CD4-positive, CD25-positive, alpha-beta regulatory T cell (primary cell): ENCODE results near the gene STIM1. TPM values are rescaled to one million over a fixed set of nuclear protein-coding genes. Genes with fewer than 3 reads are reported as not detected.
"Not testable (repeated sequence)": the region's sequence is repeated elsewhere in the genome, so short reads cannot be mapped to it uniquely, and the experiment has no call there.

Source experiments
- ATAC-seq, 2 donors: fragments of 150-1000 bp; cut with Tn5 transposase; one replicate each; pipeline ENCODE4 v1.10.0; 2021; ENCODE audit warnings: low read depth in 2 of 2, moderate number of reproducible peaks in 2 of 2, moderate library complexity in 1 of 2
- DNase-seq, 3 donors: peaks; one replicate each; pipeline versions ENCODE4 v3.0.0 to v3.0.0-alpha.2; 2012 to 2022; ENCODE audit warnings: mixed read lengths in 1 of 3
- H3K27ac ChIP-seq: one replicate; pipeline ENCODE4 v1.7.0; 2013; ENCODE audit warnings: mild to moderate bottlenecking, low read length; ENCODE audit not compliant: insufficient read depth, poor library complexity, severe bottlenecking
- H3K27me3 ChIP-seq: one replicate; pipeline ENCODE4 v1.7.0; 2013; ENCODE audit warnings: low read length; ENCODE audit not compliant: control insufficient read depth, insufficient read depth
- H3K36me3 ChIP-seq: one replicate; pipeline ENCODE4 v1.7.0; 2013; ENCODE audit warnings: mild to moderate bottlenecking, low read length, moderate library complexity; ENCODE audit not compliant: control insufficient read depth, insufficient read depth
- H3K4me1 ChIP-seq: 2 replicates; pipeline ENCODE4 v1.7.0; 2013; ENCODE audit warnings: mild to moderate bottlenecking, low read length; ENCODE audit not compliant: insufficient read depth, control insufficient read depth, poor library complexity, severe bottlenecking
- H3K4me3 ChIP-seq: one replicate; pipeline ENCODE4 v1.7.0; 2013; ENCODE audit warnings: low read depth, mild to moderate bottlenecking, low read length, moderate library complexity
- H3K9me3 ChIP-seq, 2 experiments: 1 replicate in 1 of 2; 2 replicates in 1 of 2; pipeline ENCODE4 v1.7.0; 2013; ENCODE audit warnings: low read length in 2 of 2, mild to moderate bottlenecking in 1 of 2, moderate library complexity in 1 of 2; ENCODE audit not compliant: control insufficient read depth in 2 of 2
- H3K27ac Mint-ChIP-seq, 3 donors: one replicate each; pipeline ENCODE4 v1.8.0; 2020 to 2022; ENCODE audit warnings: mild to moderate bottlenecking in 3 of 3, mixed read lengths in 3 of 3, moderate library complexity in 2 of 3
- H3K27me3 Mint-ChIP-seq: one replicate; pipeline ENCODE4 v1.8.0; 2022; ENCODE audit warnings: mild to moderate bottlenecking, mixed read lengths
- H3K36me3 Mint-ChIP-seq: one replicate; pipeline ENCODE4 v1.8.0; 2020; ENCODE audit warnings: mixed read lengths
- H3K4me1 Mint-ChIP-seq, 4 donors: one replicate each; pipeline ENCODE4 v1.8.0; 2020 to 2022; ENCODE audit warnings: mixed read lengths in 4 of 4, mild to moderate bottlenecking in 1 of 4
- H3K4me3 Mint-ChIP-seq, 4 donors: one replicate each; pipeline ENCODE4 v1.8.0; 2020 to 2022; ENCODE audit warnings: mild to moderate bottlenecking in 4 of 4, mixed read lengths in 4 of 4, moderate library complexity in 3 of 4
- H3K9me3 Mint-ChIP-seq, 7 donors: one replicate each; pipeline ENCODE4 v1.8.0; 2020 to 2022; ENCODE audit warnings: mixed read lengths in 7 of 7, mild to moderate bottlenecking in 3 of 7, moderate library complexity in 2 of 7
- polyA plus RNA-seq, 4 donors: library from polyadenylated mRNA; unstranded; fragments of 300-500 nt; fragmentation: Illumina TruSeq; gene quantifications; one replicate each; pipeline ENCODE4 v1.2.3, GENCODE V29; 2021
- total RNA-seq: library from RNA; stranded (reverse); gene quantifications from one replicate; pipeline ENCODE4 v1.2.3, GENCODE V29; 2022

Gene STIM1
- total and polyA plus RNA-seq, 5 donors from 2014 or later, result 25.7 to 134 (median 29.8) TPM

- ATAC-seq, H3K27ac Mint-ChIP-seq, DNase-seq, H3K27me3 Mint-ChIP-seq, H3K4me1 ChIP-seq, H3K27ac ChIP-seq, H3K4me3 Mint-ChIP-seq, H3K9me3 ChIP-seq, H3K27me3 ChIP-seq, H3K4me3 ChIP-seq, H3K9me3 Mint-ChIP-seq: not testable (repeated sequence)
- Mint-ChIP-seq H3K4me1 (peaks cover 0 to 23% (median 15%) of the 10 kb centered on the region in 4 donors), H3K36me3 (peaks cover 32% of the 10 kb centered on the region)
- peaks cover 28% of the 10 kb centered on the region for H3K36me3 ChIP-seq
These were observed 197.7 kb downstream of the STIM1 start for GRCh38 chr11:4053200-4053599.

GRCh38 chr11:4054643-4055042 lies 199.2 kb downstream of the STIM1 start:
- ATAC-seq, result no peak
- Mint-ChIP-seq H3K27ac (peak overlapping the region in 2 of 3 donors; percentile 1 to 18), H3K36me3 (peaks cover 32% of the 10 kb centered on the region)

GRCh38 chr11:4059424-4059823 lies 204.0 kb downstream of the STIM1 start:
- H3K9me3 Mint-ChIP-seq, result no peaks in the 10 kb centered on the region
- H3K27ac Mint-ChIP-seq, result peak overlapping the region in 2 of 3 donors; percentile 17 to 82
- no peak overlapping the region for H3K27ac ChIP-seq
- no peak for DNase-seq
- peaks cover 11 to 30% (median 21%) of the 10 kb centered on the region in 4 donors for H3K4me1 Mint-ChIP-seq
- peaks cover 62% of the 10 kb centered on the region for H3K36me3 ChIP-seq
- H3K4me3 Mint-ChIP-seq, result no peak overlapping the region
- no peaks in the 10 kb centered on the region for H3K27me3 Mint-ChIP-seq
- H3K27me3 ChIP-seq, result no peaks in the 10 kb centered on the region
- peaks cover 43% of the 10 kb centered on the region for H3K36me3 Mint-ChIP-seq
- ATAC-seq, result no peak
- no peaks in the 10 kb centered on the region for H3K9me3 ChIP-seq
- no peak overlapping the region for H3K4me3 ChIP-seq
- H3K4me1 ChIP-seq, result peaks cover 6% of the 10 kb centered on the region

More at GRCh38 chr11:4054643-4055042, 199.2 kb downstream of the STIM1 start:
- Mint-ChIP-seq H3K4me3 (no peak overlapping the region), H3K4me1 (peaks cover under 1 to 18% (median 16%) of the 10 kb centered on the region in 4 donors), H3K9me3 (peaks cover 0 to 2% (median 0%) of the 10 kb centered on the region in 7 donors), H3K27me3 (no peaks in the 10 kb centered on the region)
- Histone ChIP-seq H3K4me3 (no peak overlapping the region), H3K27me3 (no peaks in the 10 kb centered on the region), H3K36me3 (peaks cover 37% of the 10 kb centered on the region), H3K27ac (no peak overlapping the region), H3K9me3 (no peaks in the 10 kb centered on the region), H3K4me1 (peaks cover 6% of the 10 kb centered on the region)
- no peak for DNase-seq

GRCh38 chr11:4060182-4060923 lies 204.9 kb downstream of the STIM1 start:
- H3K27me3 ChIP-seq, result no peaks in the 10 kb centered on the region
- peaks cover 11% of the 10 kb centered on the region for H3K4me1 ChIP-seq
- H3K4me3 Mint-ChIP-seq, result no peak overlapping the region
- no peak overlapping the region for H3K27ac ChIP-seq
- H3K9me3 ChIP-seq, result no peaks in the 10 kb centered on the region
- peaks cover 17 to 36% (median 25%) of the 10 kb centered on the region in 4 donors for H3K4me1 Mint-ChIP-seq
- no peak for ATAC-seq
- H3K36me3 Mint-ChIP-seq, result peaks cover 41% of the 10 kb centered on the region
- no peak overlapping the region for H3K4me3 ChIP-seq
- H3K36me3 ChIP-seq, result peaks cover 60% of the 10 kb centered on the region
- H3K27me3 Mint-ChIP-seq, result no peaks in the 10 kb centered on the region
- no peak for DNase-seq
- no peaks in the 10 kb centered on the region for H3K9me3 Mint-ChIP-seq
- H3K27ac Mint-ChIP-seq, result peak overlapping the region in 2 of 3 donors; percentile 60 to 82

- Mint-ChIP-seq H3K4me1 (peaks cover 17 to 49% (median 34%) of the 10 kb centered on the region in 4 donors), H3K4me3 (no peak overlapping the region), H3K27ac (peak overlapping the region in 1 of 3 donors; percentile 82), H3K27me3 (no peaks in the 10 kb centered on the region), H3K36me3 (peaks cover 36% of the 10 kb centered on the region), H3K9me3 (no peaks in the 10 kb centered on the region)
- Histone ChIP-seq H3K36me3 (peaks cover 50% of the 10 kb centered on the region), H3K27me3 (no peaks in the 10 kb centered on the region), H3K4me3 (no peak overlapping the region), H3K9me3 (no peaks in the 10 kb centered on the region), H3K4me1 (peaks cover 25% of the 10 kb centered on the region), H3K27ac (no peak overlapping the region)
- no peak for ATAC-seq
- DNase-seq, result no peak
These were observed 206.2 kb downstream of the STIM1 start for GRCh38 chr11:4061700-4062099.

GRCh38 chr11:4063348-4063747 lies 207.9 kb downstream of the STIM1 start:
- Histone ChIP-seq H3K4me1 (peaks cover 27% of the 10 kb centered on the region), H3K4me3 (no peak overlapping the region), H3K9me3 (no peaks in the 10 kb centered on the region), H3K36me3 (peaks cover 44% of the 10 kb centered on the region), H3K27ac (no peak overlapping the region), H3K27me3 (no peaks in the 10 kb centered on the region)
- ATAC-seq, result no peak
- Mint-ChIP-seq H3K4me3 (no peak overlapping the region), H3K9me3 (no peaks in the 10 kb centered on the region), H3K27ac (peak overlapping the region in 1 of 3 donors; percentile 83), H3K27me3 (no peaks in the 10 kb centered on the region), H3K4me1 (peaks cover 16 to 52% (median 38%) of the 10 kb centered on the region in 4 donors), H3K36me3 (peaks cover 27% of the 10 kb centered on the region)
- no peak for DNase-seq

GRCh38 chr11:4064278-4064955 lies 209.0 kb downstream of the STIM1 start:
- Histone ChIP-seq H3K27ac (no peak overlapping the region), H3K4me1 (peaks cover 35% of the 10 kb centered on the region), H3K9me3 (no peaks in the 10 kb centered on the region), H3K4me3 (no peak overlapping the region), H3K27me3 (no peaks in the 10 kb centered on the region), H3K36me3 (peaks cover 38% of the 10 kb centered on the region)
- ATAC-seq, result no peak
- H3K27ac Mint-ChIP-seq, result peak overlapping the region; percentile 80 to 90 (median 83)
- peaks cover 27% of the 10 kb centered on the region for H3K36me3 Mint-ChIP-seq
- no peak overlapping the region for H3K4me3 Mint-ChIP-seq
- DNase-seq, result no peak
- H3K27me3 Mint-ChIP-seq, result no peaks in the 10 kb centered on the region
- no peaks in the 10 kb centered on the region for H3K9me3 Mint-ChIP-seq
- H3K4me1 Mint-ChIP-seq, result peaks cover 23 to 62% (median 46%) of the 10 kb centered on the region in 4 donors
